ENCODE data around the gene RNF123. TPM values are rescaled to one million over a fixed set of nuclear protein-coding genes. Genes with fewer than 3 reads are reported as not detected.
A peak's percentile ranks its signal among the peaks of the same experiment; 100 is the strongest.

RNF123 gene
- total and polyA plus RNA-seq, 5 experiments from 2014 or later, result 8.8 to 70.0 (median 20.4) TPM

DNA sequence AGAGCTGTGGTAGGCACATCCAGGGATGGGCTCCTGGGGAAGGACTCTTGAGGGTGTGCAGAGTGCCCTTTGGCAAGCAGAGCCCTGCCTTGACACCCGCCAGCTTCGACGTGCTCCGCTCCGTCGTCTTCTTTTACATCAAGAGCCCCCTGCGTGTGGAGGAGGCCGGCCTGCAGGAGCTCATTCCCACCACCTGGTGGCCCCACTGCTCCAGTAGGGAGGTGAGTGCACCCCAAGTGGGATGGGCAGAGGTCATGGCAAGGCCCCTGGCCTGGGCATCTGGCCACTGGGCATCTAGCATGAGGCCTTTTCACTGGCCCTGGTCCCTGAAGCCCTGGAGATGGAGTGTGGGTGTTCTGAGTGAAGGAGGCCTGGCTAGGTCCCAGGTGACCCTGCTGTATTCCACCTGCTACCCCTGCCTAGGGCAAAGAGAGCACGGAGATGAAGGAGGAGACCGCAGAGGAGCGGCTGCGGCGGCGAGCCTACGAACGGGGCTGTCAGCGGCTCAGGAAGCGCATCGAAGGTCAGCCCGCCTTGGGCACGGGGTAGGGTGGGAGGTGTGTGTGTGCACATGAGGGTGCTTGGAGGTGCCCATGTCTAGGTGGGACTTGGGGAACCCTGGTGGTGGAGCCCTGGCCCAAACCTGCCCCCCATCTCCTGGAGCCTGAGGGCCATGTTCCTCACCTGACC lies 12.2 kb downstream of the RNF123 start:
- H3K9me3 Mint-ChIP-seq, result no peaks in the 10 kb centered on the region
- POLR2A ChIA-PET, result interaction anchor here (0.9 to 1.2 kb wide), 2 partner anchors 11 to 18 kb away, joined by 4 to 5 read pairs; partner anchors contain the start of gene AMIGO3
- no peak overlapping the region for H3K27ac Mint-ChIP-seq
- DNase-seq (no peak), ATAC-seq (no peak)
- H3K36me3 Mint-ChIP-seq, result peaks cover 0 to 11% (median 0%) of the 10 kb centered on the region in 3 donors
- no peaks in the 10 kb centered on the region for H3K27me3 Mint-ChIP-seq
- peaks cover 3 to 7% (median 6%) of the 10 kb centered on the region in 4 donors for H3K4me1 Mint-ChIP-seq
- H3K4me3 Mint-ChIP-seq, result no peak overlapping the region

DNA sequence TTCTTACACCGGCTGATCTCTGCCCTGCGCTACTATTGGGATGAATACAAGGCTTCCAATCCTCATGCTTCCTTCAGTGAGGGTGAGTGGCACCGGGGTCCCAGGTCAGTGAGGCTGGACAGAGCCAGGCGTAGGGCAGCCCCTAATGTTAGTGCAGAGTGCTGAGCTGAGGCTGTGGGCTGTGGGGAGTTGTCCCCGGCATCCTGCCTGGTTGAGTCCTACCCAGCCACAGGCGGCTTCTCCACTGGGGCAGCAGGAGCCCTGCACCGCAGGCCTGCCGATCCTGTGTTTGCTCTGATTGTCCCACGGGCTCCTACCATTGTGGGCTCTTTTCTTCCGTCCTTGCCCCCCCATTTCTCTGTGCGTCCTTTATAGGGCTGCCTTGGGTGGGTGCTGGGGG lies 13.3 kb downstream of the RNF123 start:
- peaks cover 3 to 7% (median 6%) of the 10 kb centered on the region in 4 donors for H3K4me1 Mint-ChIP-seq
- no peaks in the 10 kb centered on the region for H3K9me3 Mint-ChIP-seq
- DNase-seq, result no peak
- no peak overlapping the region for H3K27ac Mint-ChIP-seq
- peaks cover 0 to 16% (median 0%) of the 10 kb centered on the region in 3 donors for H3K36me3 Mint-ChIP-seq
- POLR2A ChIA-PET, result interaction anchor here (0.9 kb wide), 1 partner anchor 17 kb away, joined by 5 read pairs; the partner anchor contains the start of gene AMIGO3
- ATAC-seq, result no peak
- no peak overlapping the region for H3K4me3 Mint-ChIP-seq
- no peaks in the 10 kb centered on the region for H3K27me3 Mint-ChIP-seq

DNA sequence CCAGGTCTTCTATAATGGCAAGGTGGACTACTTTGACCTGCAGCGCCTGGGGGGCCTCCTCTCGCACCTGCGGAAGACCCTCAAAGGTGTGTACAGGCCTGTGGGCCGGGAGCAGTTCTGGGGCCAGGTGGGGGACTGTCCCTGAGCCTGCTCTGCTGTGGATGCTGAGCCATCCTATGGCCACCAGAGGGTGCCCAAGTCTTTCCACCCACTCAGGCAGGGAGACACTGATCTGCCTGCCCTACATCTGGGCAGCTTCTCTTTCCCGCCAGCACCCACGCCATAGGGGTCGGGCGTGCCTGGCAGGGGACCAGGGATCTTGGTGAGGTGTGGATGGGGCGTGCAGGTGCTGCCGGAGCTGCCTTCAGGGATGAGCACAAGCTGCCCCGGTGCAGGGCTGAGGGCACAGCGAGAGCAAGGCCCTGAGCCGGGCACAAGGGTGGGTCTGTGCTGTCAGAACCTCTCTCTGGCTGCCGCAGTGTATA lies 14.1 kb downstream of the RNF123 start:
- DNase-seq, result peak; percentile 47 to 81 (median 64)
- POLR2A ChIA-PET, result no interaction called here
- no peaks in the 10 kb centered on the region for H3K27me3 Mint-ChIP-seq
- no peak overlapping the region for H3K4me3 Mint-ChIP-seq
- H3K27ac Mint-ChIP-seq, result peak overlapping the region in 1 of 10 donors; percentile 34
- no peaks in the 10 kb centered on the region for H3K9me3 Mint-ChIP-seq
- peak; percentile 99 for ATAC-seq
- peaks cover 0 to 21% (median 0%) of the 10 kb centered on the region in 3 donors for H3K36me3 Mint-ChIP-seq
- peaks cover 3 to 10% (median 6%) of the 10 kb centered on the region in 4 donors for H3K4me1 Mint-ChIP-seq

DNA sequence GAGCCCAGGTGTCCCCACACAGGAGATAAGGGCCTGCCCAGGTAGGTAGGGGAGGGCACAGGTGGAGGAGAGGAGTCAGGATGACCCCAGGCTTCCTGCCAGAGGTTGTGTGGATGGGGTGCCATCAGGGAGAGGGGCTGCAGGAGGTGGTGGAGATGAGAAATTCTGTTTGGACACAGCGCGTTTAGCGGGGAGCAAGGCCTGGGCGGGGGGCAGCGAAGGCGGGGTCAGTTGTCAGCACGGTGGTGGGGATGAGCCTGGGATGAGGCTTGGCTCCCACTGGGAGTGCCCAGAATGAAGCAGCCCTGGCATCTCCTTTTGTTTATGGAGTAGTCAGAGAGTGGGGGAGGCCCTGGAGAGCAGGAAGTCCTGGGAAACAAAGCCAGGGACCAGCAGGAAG lies 14.6 kb downstream of the RNF123 start:
- DNase-seq, result no peak
- Mint-ChIP-seq H3K27me3 (no peaks in the 10 kb centered on the region), H3K9me3 (no peaks in the 10 kb centered on the region), H3K36me3 (peaks cover 0 to 20% (median 0%) of the 10 kb centered on the region in 3 donors), H3K27ac (peak overlapping the region in 2 of 10 donors; percentile 34 to 67), H3K4me1 (peaks cover 3 to 11% (median 6%) of the 10 kb centered on the region in 4 donors), H3K4me3 (no peak overlapping the region)
- ATAC-seq, result no peak
- POLR2A ChIA-PET, result no interaction called here

DNA sequence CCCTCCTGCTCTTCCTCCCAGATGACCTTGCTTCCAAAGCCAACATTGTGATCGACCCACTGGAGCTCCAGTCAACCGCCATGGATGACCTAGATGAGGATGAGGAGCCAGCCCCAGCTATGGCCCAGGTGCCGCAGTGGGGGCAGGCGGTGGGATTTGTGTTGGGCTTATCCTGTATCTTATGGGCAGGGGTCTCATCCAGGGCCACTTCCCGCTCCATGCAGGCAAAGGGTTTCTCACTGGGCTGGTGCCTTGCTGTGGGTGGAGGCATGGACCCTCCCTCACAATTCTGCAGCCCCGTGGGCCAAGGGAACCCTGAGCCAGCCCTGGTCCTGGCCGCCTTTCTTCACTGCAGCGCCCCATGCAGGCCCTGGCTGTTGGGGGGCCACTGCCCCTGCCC lies 15.3 kb downstream of the RNF123 start:
- peaks cover 0 to 19% (median 0%) of the 10 kb centered on the region in 3 donors for H3K36me3 Mint-ChIP-seq
- H3K4me3 Mint-ChIP-seq, result no peak overlapping the region
- H3K4me1 Mint-ChIP-seq, result peaks cover 3 to 11% (median 6%) of the 10 kb centered on the region in 4 donors
- DNase-seq (no peak), ATAC-seq (no peak)
- no peaks in the 10 kb centered on the region for H3K9me3 Mint-ChIP-seq
- peak overlapping the region in 1 of 10 donors; percentile 67 for H3K27ac Mint-ChIP-seq
- POLR2A ChIA-PET, result no interaction called here
- no peaks in the 10 kb centered on the region for H3K27me3 Mint-ChIP-seq

DNA sequence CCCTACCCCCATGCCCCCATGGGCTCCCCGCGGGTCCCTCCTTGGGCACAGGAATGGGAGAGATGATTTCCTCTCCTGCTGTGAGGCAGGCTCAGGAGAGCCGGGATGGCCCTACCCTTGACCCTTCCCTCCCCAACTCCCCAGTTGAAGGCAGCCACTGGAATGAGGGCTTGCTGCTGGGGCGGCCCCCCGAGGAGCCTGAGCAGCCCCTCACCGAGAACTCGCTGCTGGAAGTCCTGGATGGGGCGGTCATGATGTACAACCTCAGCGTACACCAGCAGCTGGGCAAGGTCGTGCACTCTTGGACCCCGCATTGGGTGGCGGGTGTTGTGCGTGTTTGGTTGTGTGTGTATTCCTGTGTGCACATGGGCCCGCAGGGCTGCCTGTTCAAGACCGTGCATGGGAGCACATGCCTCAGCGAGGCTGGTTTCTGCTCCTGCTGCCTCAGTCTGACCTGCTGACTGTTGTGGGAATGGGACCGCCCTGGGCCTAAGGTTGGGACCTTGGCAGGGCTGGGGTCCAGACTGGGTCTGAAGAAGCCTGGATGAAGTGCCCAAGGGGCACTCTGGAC lies 16.1 kb downstream of the RNF123 start:
- Mint-ChIP-seq H3K9me3 (no peaks in the 10 kb centered on the region), H3K4me1 (peaks cover 3 to 11% (median 6%) of the 10 kb centered on the region in 4 donors), H3K27ac (no peak overlapping the region), H3K4me3 (no peak overlapping the region), H3K36me3 (peaks cover 0 to 17% (median 0%) of the 10 kb centered on the region in 3 donors), H3K27me3 (no peaks in the 10 kb centered on the region)
- ATAC-seq (no peak), DNase-seq (no peak)
- POLR2A ChIA-PET, result no interaction called here

DNA sequence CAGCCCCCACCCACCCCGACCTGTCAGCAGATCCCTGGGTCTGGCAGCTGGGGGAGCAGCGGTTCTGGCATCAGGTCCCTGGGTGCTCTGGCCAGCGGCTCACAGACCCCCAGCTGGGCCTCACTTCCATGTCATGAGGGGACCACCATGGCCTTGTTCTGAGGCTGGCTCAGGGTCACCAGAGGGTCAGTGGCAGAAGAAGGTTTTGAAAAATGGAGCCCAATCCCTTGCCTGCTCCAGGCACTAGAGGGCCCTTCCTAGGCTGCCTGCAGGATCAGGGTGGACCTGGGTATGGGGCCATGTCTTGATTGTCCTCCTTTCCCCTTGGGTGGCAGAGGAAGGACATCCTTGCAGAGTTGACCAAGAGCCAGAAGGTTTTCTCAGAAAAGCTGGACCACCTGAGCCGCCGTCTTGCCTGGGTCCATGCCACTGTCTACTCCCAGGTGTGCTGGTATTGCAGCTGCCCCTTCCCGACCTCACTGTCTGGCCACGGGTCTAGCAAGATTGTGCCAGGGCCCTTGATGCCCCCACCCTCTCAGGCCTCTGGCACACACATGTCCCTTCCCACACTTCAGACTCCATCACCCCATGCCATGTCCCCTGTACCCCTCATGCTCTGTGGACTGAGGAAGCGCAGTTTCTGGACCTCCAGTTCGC lies 17.2 kb downstream of the RNF123 start:
- no peak overlapping the region for H3K4me3 Mint-ChIP-seq
- DNase-seq, result peak in 1 of 10 donors; percentile 52
- H3K27me3 Mint-ChIP-seq, result no peaks in the 10 kb centered on the region
- H3K4me1 Mint-ChIP-seq, result peaks cover 8 to 14% (median 11%) of the 10 kb centered on the region in 4 donors
- H3K27ac Mint-ChIP-seq, result no peak overlapping the region
- H3K9me3 Mint-ChIP-seq, result no peaks in the 10 kb centered on the region
- POLR2A ChIA-PET, result interaction anchor here (1.4 kb wide), 1 partner anchor 13 kb away, joined by 4 read pairs; the partner anchor contains the start of gene AMIGO3
- H3K36me3 Mint-ChIP-seq, result peaks cover 0 to 18% (median 0%) of the 10 kb centered on the region in 3 donors
- ATAC-seq, result no peak

DNA sequence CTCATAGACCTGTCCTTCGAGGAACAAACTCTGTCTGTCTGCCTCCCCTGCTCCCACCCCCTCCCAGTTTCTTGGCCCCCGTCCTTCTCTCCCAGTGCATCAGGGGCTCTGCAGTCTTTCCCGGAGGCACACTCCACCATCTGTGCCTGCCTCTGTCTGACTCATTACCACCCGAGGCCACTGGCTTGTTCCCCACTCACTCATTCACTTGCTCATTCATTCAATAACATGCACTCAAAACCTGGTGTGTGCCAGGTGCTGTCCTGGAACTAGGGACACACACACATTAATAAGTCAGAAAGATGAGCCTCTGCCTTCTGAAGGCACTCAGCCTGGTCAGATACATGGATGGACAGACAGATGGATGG lies 17.7 kb downstream of the RNF123 start:
- H3K4me1 Mint-ChIP-seq, result peaks cover 11 to 16% (median 15%) of the 10 kb centered on the region in 4 donors
- H3K36me3 Mint-ChIP-seq, result peaks cover 0 to 18% (median 0%) of the 10 kb centered on the region in 3 donors
- POLR2A ChIA-PET, result interaction anchor here (1.4 kb wide), 1 partner anchor 12 kb away, joined by 4 read pairs; the partner anchor contains the start of gene AMIGO3
- no peaks in the 10 kb centered on the region for H3K27me3 Mint-ChIP-seq
- DNase-seq (no peak), ATAC-seq (no peak)
- peak overlapping the region in 2 of 10 donors; percentile 49 to 79 for H3K27ac Mint-ChIP-seq
- H3K4me3 Mint-ChIP-seq, result no peak overlapping the region
- no peaks in the 10 kb centered on the region for H3K9me3 Mint-ChIP-seq

DNA sequence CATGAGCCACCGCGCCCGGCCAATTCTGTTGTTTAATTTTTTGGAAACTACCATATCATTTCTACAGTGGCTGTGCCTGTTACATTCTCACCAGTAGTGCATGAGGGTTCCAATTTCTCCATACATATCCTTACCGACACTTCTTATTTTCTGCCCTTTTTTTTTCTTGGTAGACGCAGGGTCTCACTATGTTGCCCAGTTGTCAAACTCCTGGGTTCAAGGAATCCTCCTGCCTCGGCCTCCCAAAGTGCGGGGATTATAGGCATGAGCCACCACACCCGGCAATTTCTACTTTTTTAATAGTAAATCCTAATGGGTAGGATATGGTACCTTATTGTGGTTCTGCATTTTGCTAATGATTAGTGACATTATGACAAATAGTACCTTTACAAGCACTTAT lies 20.5 kb downstream of the RNF123 start:
- H3K9me3 Mint-ChIP-seq, result no peaks in the 10 kb centered on the region
- no peak overlapping the region for H3K4me3 Mint-ChIP-seq
- H3K4me1 Mint-ChIP-seq, result peaks cover 12 to 28% (median 18%) of the 10 kb centered on the region in 4 donors
- H3K36me3 Mint-ChIP-seq, result peaks cover 0 to 13% (median 0%) of the 10 kb centered on the region in 3 donors
- no peaks in the 10 kb centered on the region for H3K27me3 Mint-ChIP-seq
- DNase-seq (no peak), ATAC-seq (no peak)
- POLR2A ChIA-PET, result no interaction called here
- peak overlapping the region in 1 of 10 donors; percentile 40 for H3K27ac Mint-ChIP-seq

DNA sequence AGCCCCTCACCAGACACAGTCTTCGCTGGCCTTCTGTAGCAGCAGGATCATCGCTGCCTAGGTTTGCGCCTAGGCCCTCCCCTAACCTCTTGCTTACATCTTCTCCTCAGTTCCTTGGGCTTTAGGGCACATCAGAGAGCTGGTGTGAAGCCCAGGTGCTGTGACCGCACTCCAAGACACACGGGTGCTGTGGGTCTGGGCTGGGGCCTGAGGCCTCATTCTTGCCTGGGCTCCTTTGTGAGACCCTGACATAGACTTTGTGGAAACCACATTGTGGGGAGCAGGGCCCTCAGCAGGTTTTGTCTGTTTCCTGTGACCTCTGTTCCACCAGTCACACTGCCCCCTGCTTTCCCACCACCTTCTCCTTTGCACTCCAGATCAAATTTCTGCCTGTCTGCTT lies 22.1 kb downstream of the RNF123 start:
- peaks cover 0 to 13% (median 0%) of the 10 kb centered on the region in 3 donors for H3K36me3 Mint-ChIP-seq
- DNase-seq, result peak in 1 of 10 donors; percentile 49
- POLR2A ChIA-PET, result interaction anchor here (1.7 kb wide), 1 partner anchor 10 kb away, joined by 4 read pairs; no protein-coding TSS in a partner anchor
- no peaks in the 10 kb centered on the region for H3K9me3 Mint-ChIP-seq
- ATAC-seq, result no peak
- peak overlapping the region in 9 of 10 donors; percentile 28 to 87 (median 63) for H3K27ac Mint-ChIP-seq
- peaks cover 12 to 30% (median 18%) of the 10 kb centered on the region in 4 donors for H3K4me1 Mint-ChIP-seq
- H3K27me3 Mint-ChIP-seq, result no peaks in the 10 kb centered on the region
- H3K4me3 Mint-ChIP-seq, result peak overlapping the region in 1 of 10 donors; percentile 30

DNA sequence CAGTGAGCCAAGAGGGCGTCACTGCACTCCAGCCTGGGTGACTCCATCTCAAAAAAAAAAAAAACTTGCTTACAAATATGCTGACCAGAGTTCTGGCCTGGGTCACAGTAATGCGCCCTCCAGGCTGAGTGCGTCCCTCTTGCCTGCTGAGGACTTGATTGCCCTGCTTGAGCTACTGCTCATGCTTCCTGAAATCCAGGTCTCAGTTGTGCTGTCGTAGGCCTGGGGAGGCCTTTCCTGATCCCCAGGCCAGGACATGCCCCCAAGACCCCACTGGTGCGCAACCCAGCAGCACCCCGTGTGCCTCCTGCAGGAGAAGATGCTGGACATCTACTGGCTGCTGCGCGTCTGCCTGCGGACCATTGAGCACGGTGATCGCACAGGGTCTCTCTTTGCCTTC lies 22.8 kb downstream of the RNF123 start:
- no peak for ATAC-seq
- Mint-ChIP-seq H3K4me3 (peak overlapping the region in 2 of 10 donors; percentile 13 to 22), H3K36me3 (peaks cover 0 to 11% (median 0%) of the 10 kb centered on the region in 3 donors), H3K27ac (peak overlapping the region in 5 of 10 donors; percentile 28 to 82 (median 47)), H3K27me3 (no peaks in the 10 kb centered on the region), H3K9me3 (no peaks in the 10 kb centered on the region), H3K4me1 (peaks cover 12 to 30% (median 18%) of the 10 kb centered on the region in 4 donors)
- POLR2A ChIA-PET, result interaction anchor here (1.3 to 1.7 kb wide), 3 partner anchors 11 to 12 kb away, joined by 4 to 6 read pairs (median 4); partner anchors contain the start of gene GMPPB
- no peak for DNase-seq

DNA sequence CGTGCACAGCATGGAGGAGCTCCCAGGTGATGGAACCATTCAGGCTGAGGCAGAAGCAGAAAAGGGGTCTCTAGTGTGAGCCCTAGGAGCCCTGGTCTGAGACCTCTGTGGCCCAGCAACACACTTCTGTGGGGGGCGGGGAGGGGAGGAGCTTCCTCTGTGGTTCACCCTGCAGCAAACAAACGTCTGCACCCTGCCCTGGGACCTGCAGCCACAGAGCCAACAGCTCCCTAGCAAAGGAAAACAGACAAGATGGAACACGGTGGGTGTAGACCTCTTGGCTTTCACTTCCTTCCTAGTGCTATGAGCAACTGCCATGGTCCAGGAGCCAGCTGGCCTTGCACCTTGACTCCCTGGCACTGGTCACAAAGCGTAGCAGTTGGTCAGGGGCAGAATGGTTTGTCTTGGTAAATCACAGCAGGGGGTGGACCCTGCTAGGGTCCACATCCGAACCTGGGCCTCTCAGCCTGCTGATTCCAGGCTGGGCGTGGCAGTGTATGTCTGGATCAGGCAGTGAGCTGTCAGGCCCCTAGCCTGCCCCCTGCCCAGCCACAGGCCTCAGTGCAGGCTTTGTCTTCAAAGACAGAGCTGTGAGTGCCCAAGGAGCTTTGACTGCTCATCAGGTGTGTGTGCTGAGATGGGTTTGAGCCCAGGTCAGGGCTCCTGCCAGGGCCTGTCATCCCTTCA lies 23.4 kb downstream of the RNF123 start:
- Mint-ChIP-seq H3K36me3 (peaks cover 0 to 7% (median 0%) of the 10 kb centered on the region in 3 donors), H3K4me1 (peaks cover 12 to 33% (median 20%) of the 10 kb centered on the region in 4 donors), H3K9me3 (no peaks in the 10 kb centered on the region), H3K27me3 (no peaks in the 10 kb centered on the region), H3K27ac (peak overlapping the region in 8 of 10 donors; percentile 6 to 82 (median 41)), H3K4me3 (peak overlapping the region in 2 of 10 donors; percentile 13 to 41)
- peak in 1 of 2 donors; percentile 35 for ATAC-seq
- DNase-seq, result peak in 1 of 10 donors; percentile 64
- POLR2A ChIA-PET, result interaction anchor here (1.3 to 1.7 kb wide), 3 partner anchors 10 to 12 kb away, joined by 4 to 6 read pairs (median 4); partner anchors contain the start of gene GMPPB

Measured in naive thymus-derived CD8-positive, alpha-beta T cell (primary cell).